ENCODE measurements around the gene RGS7.

GRCh38 chr1:241299347-241299746 lies 57.7 kb downstream of the RGS7 start:
- TF ChIP-seq CTCF (conservative IDR thresholded peaks at IDR 0.05; ENCODE audit: low read length) (no peak), EZH2phosphoT487 (IDR thresholded peaks at IDR 0.05; ENCODE audit: borderline replicate concordance, low read depth, low read length) (no peak)
